HG03066 (cell line): ENCODE results near the gene GPR137.

Experiments used
- ATAC-seq: cut with Tn5 transposase; IDR thresholded peaks from one replicate; pipeline ENCODE4 v1.9.1; 2021; ENCODE audit warnings: low read depth; ENCODE audit not compliant: unreplicated experiment

GPR137 gene

DNA sequence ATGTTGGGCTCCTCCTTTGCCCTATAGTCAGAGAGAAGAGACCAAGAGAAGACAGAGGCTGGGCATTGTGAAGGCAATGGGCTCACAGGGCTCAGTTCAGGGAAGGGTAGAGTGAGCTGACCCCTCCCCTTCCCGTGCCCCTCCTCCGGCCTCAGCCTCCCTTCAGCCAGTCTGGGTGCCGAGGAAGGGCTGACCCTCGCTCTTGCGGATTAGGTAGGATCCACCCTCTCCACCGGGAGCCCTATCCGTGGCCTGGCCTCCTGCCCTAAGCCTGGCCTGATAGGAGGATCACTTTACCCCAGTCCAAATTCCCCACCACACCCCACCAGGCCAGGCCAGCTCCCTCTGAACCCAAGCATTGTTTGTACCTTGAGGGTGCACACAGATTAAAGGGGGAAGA is 37.1 kb upstream of the GPR137 start:
- ATAC-seq, result no peak

DNA sequence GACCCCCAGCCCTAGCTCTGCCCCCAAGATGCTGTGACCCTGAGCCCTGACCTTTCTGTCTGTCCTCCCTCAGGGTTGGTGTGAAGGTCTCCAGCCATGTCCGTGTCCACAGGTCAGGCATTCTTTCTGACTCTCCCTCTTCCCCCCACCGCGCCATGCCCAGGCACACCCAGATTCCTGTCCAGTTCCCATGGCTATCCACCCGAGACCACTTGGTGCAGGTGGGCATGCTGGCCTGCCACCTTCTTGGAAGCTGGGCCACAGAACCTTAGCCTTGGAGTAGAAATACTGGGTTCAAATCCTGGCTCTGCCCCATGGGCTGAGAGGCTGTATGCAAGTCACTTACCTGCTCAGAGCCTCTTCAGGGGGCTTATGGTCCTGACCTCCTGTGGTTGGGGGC is 36.6 kb upstream of the GPR137 start:
- ATAC-seq, result no peak

DNA sequence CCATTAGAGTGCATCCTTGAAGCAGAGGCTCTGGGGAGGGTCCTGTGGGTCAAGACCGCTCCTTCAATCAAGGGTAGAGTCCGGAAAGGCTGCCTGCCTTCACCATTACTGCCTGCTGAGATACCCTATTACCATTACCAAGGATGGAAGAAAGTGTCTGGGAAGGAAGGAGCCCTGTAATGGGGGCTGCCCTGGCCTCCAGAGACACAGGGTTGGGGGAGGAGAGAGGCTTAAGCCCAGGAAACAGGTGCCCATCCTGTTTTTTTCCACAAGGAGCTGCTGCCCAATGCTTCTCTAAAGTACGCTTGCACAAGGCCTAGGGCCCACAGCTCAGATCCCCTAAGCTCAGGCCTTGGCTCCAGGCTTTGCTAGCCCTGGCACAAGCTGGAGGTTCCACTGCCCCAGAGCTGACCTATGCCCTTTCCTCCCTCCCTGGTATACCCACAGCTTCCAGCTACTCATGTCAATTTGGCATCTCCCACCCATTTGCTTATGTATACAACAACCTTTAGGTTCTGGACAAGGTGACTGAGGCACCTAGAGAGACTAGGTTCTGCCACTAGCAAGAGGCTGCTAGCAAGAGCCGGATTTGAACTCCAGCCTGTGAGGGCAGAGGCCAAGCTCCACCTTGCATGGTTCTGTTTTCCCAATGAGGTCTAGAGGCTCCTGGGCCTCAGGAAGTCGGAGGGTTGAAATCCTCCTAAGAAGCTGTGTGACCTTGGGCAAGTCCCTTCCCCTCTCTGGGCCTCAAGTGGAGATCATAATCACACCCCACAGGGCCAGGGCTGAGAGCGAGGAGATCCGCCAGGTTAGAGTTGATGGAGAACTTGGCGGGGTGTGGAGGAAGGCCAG is 35.9 kb upstream of the GPR137 start:
- no peak for ATAC-seq

GRCh38 chr11:64250415-64251015 is 35.1 kb upstream of the GPR137 start:
- no peak for ATAC-seq

- ATAC-seq, result peak; percentile 48
Observed at GRCh38 chr11:64251016-64251752, 34.5 kb upstream of the GPR137 start, which contains the start of gene PLCB3. Gene PLCB3 (plus strand): TSS chr11:64251530. CDS start chr11:64251650, 120 bp downstream.

GRCh38 chr11:64251753-64252002 is 34.0 kb upstream of the GPR137 start:
- no peak for ATAC-seq

GRCh38 chr11:64252003-64252872 is 33.4 kb upstream of the GPR137 start:
- no peak for ATAC-seq

- ATAC-seq, result no peak
Observed at GRCh38 chr11:64253043-64253442, 32.6 kb upstream of the GPR137 start.

- ATAC-seq, result no peak
Observed at GRCh38 chr11:64253481-64253880, 32.2 kb upstream of the GPR137 start.

DNA sequence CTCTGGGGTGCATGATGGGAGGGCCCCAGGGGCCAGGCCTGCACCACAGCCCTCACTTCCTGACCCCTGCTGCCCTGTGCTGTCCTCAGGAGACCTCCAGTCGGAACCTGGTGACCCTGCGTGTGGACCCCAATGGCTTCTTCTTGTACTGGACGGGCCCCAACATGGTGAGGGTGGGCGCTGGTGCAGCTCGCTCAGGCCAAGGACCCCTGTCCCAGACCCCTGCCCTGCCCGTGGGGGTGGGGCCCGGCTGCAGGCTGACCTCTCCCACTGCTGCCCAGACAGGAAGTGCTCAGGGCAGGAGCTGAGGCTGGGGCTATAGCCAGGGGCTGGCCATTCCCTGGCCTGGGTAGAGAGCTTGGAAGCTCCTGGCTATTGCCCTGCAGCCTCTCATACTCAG is 31.3 kb upstream of the GPR137 start:
- ATAC-seq, result no peak

GRCh38 chr11:64255135-64256128 is 30.2 kb upstream of the GPR137 start:
- ATAC-seq, result no peak

GRCh38 chr11:64256300-64256699 is 29.3 kb upstream of the GPR137 start:
- no peak for ATAC-seq

- ATAC-seq, result no peak
Observed at GRCh38 chr11:64258356-64258755, 27.3 kb upstream of the GPR137 start.

DNA sequence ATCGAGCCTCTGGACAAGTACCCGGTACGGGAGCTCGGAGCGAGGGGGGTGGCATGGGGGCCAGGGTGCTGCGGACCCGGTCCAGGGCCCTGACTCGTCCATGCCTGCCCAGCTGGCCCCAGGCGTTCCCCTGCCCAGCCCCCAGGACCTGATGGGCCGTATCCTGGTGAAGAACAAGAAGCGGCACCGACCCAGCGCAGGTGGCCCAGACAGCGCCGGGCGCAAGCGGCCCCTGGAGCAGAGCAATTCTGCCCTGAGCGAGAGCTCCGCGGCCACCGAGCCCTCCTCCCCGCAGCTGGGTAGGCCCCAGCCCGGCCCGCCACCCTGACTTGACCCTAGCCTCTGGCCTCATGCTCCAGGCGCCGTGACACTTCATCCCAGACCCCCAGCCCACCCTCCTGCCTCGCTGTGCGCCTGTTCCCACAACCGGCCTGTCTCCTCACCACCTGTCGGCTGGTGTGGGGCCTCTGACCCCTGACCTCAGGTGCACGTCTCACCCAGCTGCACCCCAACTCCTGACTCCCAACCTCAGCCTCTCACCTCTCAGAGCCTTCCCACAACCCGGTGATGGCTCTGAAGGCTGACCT is 26.6 kb upstream of the GPR137 start:
- ATAC-seq, result no peak

- no peak for ATAC-seq
Observed at GRCh38 chr11:64259533-64260067, 26.0 kb upstream of the GPR137 start.

DNA sequence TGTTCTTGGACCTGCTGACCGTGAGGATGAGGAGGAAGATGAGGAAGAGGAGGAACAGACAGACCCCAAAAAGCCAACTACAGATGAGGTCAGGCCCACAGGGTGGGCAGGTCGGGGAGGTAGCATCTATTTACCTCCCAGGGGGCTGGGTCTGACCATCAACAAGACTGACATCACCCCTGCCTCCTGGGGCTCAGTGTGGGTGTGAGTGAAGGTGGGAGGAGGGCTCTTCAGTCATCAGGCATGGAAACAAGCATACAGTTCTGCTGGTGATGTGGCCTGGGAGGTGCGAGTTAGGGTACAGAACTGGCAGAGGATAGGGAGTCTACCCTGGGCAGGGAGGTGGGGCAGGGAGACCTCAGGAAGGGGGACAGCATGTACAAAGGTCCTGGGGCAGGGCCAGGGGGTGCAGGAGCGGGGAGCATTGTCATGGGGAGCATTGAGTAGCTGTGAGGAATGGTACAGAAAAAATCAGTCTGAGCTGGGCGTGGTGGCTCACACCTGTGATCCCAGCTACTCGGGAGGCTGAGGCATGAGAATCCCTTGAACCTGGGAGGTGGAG is 25.4 kb upstream of the GPR137 start:
- ATAC-seq, result no peak

GRCh38 chr11:64261556-64262080 is 24.0 kb upstream of the GPR137 start:
- ATAC-seq, result no peak

GRCh38 chr11:64262271-64263002 is 23.2 kb upstream of the GPR137 start:
- ATAC-seq, result no peak
